AG09319 (cell line): ENCODE results near the gene TBC1D22A.
A peak's percentile ranks its signal among the peaks of the same experiment; 100 is the strongest.

Source experiments
- DNase-seq: peaks from one replicate; pipeline ENCODE4 v3.0.0-alpha.2; 2010; ENCODE audit warnings: low read depth; ENCODE audit errors: extremely low read depth
- TF ChIP-seq, protein P1 (sequence below): IDR thresholded peaks from 2 replicates; pipeline ENCODE4 v1.5.1; 2011; ENCODE audit warnings: low read depth, mild to moderate bottlenecking, inconsistent platforms, low read length, moderate library complexity

TBC1D22A gene

DNA sequence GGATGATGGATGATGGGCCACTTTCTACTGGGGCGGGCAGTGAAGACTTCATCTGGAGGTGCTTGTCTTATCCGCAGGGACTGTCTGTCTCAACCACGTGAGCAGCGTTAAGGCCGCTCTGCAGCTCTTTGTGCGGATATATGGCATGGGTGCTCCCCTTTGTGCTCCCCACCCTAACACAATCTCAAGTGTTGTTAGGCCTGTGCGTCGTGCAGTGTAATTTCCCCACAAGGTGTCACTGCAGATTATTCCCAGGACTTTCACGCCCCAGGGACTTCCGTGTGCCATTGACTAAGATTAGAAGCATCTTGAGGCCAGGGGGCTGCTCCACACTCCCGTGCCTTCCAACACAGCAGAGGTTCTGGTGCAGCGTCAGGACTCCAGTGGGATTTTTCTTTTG, 65.3 kb downstream of the TBC1D22A start:
- TF ChIP-seq, protein P1, sequence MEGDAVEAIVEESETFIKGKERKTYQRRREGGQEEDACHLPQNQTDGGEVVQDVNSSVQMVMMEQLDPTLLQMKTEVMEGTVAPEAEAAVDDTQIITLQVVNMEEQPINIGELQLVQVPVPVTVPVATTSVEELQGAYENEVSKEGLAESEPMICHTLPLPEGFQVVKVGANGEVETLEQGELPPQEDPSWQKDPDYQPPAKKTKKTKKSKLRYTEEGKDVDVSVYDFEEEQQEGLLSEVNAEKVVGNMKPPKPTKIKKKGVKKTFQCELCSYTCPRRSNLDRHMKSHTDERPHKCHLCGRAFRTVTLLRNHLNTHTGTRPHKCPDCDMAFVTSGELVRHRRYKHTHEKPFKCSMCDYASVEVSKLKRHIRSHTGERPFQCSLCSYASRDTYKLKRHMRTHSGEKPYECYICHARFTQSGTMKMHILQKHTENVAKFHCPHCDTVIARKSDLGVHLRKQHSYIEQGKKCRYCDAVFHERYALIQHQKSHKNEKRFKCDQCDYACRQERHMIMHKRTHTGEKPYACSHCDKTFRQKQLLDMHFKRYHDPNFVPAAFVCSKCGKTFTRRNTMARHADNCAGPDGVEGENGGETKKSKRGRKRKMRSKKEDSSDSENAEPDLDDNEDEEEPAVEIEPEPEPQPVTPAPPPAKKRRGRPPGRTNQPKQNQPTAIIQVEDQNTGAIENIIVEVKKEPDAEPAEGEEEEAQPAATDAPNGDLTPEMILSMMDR, result no peak
- DNase-seq, result no peak

- no peak for DNase-seq
- TF ChIP-seq, protein P1, result no peak
Observed at GRCh38 chr22:46828323-46828900, 66.0 kb downstream of the TBC1D22A start.

GRCh38 chr22:46829117-46829891, 66.9 kb downstream of the TBC1D22A start:
- TF ChIP-seq, protein P1, result no peak
- DNase-seq, result peak; percentile 69

DNA sequence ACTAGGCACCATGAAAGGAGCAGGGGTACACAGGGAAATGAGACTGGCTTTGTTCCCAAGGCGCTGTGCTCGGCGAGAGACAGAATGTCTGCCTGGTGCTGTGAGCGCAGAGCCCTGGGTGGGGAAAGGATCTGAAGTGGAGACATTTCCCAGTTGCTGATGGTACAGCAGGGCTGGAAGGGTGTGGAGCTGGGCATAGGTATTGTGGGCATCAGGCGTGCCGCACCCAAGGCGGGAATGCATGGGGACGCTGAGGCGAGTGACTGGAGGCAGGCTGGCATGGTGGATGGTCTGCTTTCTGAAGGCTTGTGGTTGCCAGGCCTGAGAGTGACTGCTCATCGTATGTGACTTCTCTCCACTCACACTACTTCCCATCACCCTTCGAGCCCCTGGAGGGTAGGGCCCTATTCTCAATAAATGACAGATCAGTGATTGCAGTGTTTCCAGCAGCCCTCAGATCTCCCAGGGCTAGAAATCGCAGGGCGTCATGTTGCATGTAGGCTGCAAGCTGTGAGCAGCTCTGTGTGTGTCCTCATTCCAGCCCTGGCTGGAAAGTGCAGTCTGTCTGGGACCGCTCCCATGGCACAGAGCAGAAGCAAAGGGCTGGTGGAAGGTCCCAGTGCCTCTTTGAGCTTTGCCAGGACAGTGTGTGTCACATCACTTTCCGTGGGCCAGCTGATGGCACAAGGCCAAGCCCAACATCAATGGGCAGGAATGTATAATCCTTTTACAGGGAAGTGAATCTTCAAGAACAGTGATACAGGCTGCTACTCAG, 67.7 kb downstream of the TBC1D22A start:
- DNase-seq, result no peak
- TF ChIP-seq, protein P1, result no peak

- no peak for DNase-seq
- TF ChIP-seq, protein P1, result no peak
Observed at GRCh38 chr22:46830841-46831240, 68.4 kb downstream of the TBC1D22A start.

DNA sequence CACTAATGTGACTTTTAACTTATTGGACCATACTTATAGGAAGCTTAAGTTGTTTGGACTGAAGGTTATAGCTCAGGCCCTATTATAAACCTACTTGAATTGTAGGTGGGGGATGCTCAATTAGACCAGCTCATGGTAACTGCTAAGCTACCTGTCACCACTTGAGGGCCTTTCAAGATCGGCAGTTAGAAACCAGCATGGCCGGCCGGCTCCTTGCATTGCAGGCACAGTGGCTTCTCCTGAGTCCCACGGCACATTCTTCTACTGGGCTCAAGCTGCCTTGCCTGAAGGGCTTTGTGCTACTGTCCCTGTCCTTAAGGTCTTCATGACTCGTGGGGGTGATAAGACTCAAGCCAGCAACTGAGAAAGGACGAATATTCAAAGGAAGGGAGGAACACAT, 70.8 kb downstream of the TBC1D22A start:
- TF ChIP-seq, protein P1, result no peak
- no peak for DNase-seq
